HG03097 (cell line): ENCODE results near the gene UBE2V1.
"Not testable (repeated sequence)": the region's sequence is repeated elsewhere in the genome, so short reads cannot be mapped to it uniquely, and the experiment has no call there.

ENCODE experiments used
- ATAC-seq: cut with Tn5 transposase; IDR thresholded peaks from one replicate; pipeline ENCODE4 v1.9.1; 2021; ENCODE audit not compliant: unreplicated experiment, low FRiP score

UBE2V1 gene

DNA sequence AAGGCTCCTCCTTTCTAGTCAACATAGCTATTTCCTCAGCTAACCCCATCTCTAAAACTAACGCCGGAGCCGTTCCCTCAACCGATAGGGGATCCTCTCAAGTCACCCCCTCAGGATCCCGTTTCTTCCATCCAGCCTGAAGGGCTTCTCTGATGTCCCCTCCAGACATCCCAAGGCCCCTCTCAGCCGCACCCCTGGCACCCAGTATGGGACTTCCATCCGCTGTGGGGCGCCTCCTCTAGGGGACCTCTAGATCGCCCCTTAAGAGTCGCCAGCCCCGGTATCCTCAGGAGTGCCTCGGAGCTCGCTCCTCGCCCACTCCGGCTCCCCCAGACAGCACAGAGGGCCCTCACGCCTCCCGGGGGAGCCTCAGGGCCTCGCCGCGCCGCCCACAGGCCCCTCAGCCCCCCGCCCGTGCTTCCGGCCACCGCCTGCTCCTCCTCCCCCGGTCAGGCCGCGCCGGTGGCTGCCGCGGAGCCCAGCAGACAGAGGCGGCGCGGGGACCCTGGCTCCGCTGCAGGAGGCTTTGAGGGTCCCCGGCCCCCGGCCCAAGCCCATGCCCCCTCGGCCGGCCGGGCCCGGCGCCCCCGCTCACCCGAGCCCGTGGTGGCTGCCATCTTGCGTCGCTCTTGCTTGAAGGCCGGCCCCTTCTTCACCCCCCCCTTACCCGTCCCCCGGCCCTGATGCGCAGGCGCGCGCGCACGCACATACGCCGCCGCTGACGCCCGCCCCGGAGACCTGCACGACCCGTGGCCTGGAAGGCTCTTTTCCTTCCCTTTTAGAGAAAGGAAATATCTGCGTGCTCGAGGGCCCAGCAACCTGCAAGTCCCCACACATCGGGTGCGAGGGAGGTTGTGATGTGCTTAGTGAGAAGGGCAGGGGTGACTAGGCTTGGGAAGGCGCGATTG lies at the start of gene UBE2V1:
UBE2V1 (minus strand) TSS at position 639 of the 908 bp plus-strand sequence; CDS start at position 617, 22 bp downstream.
- ATAC-seq, result peak; percentile 31

DNA sequence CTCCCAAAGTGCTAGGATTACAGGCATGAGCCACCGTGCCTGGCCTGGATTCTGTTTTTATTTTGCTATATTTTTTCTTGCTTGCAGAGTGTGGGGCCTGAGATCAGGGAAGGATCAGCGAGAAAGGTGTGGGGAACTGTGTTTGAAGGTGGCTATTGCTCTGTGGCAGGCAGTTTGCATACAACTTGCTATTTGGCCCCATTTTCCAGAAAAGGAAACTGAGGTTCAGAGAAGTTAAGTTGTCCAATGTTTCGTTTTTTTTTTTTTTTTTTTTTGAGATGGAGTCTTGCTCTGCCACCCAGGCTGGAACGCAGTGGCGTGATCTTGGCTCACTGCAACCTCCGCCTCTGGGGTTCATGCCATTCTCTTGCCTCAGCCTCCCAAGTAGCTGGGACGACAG lies 48.5 kb upstream of the UBE2V1 start:
- ATAC-seq, result not testable (repeated sequence)

DNA sequence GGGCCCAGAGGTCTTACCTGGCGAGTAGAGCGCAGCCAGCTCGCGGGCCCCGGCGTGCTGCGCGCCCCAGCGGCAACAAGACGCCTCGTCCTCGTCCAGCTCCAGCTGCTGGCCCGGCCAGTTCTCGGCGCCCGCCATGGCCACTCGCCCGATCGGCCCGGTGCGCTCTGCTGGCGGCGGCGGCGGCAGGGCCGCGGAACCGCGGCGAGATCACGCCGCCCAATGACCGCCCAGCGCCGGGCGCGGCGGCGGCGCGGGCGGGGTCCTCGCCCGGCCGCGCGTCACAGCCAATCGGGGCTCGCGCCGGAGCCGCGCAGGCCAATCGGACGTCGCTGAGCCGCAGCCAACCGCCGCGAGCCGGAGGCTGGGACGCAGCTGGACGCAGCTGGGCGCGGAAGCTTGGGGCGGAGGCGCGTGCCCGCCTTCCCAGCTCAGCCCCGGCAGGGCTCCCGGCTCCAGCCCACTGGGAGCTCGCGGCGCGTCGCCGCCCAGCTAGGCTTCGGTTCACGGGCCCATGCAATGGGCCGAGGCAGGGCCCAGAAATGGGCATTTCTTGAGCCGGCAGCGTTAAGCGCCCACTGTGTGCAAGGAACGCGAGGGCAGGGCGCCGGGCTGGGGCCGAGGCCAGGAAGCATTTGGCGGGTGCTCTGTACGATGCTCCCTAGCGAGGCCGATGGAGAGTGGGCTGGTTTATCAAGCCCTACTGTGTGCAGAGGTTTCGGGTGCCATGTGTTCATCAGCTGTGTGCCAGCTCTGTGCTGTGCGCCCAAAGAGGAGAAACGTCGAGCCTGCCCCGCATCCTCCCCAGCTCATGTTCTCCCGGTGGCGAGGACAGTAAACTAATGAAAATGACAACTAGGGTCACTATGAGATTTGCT lies 40.8 kb upstream of the UBE2V1 start, which contains the start of gene PEDS1:
PEDS1 (minus strand) TSS at position 224 of the 878 bp plus-strand sequence; CDS start at position 138, 86 bp downstream.
- ATAC-seq, result peak; percentile 92

DNA sequence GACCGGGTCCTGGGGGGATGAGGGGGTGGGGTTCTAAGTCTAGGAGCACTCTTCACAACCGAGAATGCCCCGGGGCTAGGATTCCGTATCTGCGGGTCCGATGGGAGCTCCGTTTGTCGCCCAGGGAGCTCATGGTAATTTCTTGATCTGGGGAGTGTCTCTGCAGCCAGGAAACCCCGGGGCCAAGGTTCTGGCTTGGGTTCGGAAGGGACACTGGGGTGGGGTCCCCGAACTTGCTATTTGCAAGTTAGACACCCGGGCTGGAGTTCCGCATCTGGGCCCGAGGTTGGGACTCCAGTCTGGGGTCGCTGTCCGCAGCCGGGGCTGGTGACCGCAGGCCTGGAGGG lies 40.2 kb upstream of the UBE2V1 start:
- no peak for ATAC-seq

DNA sequence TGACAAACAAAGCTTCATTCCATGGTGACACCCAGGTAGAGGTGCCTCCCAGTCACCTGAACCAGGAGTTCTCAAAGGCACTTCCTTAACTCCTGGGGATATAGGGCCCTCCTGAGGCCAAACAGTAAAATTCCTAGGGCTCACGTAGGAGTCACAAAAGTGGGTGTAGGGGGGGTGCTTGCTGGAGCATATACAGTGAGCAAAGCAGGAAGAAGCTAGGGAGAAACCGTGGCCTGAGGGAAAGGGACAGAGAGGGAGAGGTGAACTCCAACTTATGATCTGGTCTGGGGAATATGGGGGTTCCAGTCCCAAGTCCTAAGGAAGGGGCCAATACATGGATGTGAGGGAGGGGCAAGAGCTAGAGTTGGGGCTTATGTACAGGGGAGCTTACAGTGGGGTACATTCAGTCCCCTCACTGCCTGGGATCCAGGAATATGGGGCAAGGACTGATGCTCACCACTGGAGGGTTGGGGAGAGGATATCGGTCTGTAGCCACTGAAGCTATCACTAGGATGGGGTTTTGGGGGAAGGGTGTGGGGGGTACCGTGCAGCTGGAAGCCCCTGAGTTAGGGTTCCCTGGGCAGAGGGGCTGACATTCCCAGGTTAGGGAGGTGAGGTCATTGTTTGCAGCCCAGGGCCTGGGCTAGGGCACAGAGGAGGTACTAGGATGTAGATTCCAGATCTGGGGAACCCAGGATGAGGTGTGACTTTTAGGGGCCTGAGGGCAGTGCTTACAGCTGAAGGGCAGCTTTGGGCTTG lies 39.6 kb upstream of the UBE2V1 start:
- no peak for ATAC-seq

DNA sequence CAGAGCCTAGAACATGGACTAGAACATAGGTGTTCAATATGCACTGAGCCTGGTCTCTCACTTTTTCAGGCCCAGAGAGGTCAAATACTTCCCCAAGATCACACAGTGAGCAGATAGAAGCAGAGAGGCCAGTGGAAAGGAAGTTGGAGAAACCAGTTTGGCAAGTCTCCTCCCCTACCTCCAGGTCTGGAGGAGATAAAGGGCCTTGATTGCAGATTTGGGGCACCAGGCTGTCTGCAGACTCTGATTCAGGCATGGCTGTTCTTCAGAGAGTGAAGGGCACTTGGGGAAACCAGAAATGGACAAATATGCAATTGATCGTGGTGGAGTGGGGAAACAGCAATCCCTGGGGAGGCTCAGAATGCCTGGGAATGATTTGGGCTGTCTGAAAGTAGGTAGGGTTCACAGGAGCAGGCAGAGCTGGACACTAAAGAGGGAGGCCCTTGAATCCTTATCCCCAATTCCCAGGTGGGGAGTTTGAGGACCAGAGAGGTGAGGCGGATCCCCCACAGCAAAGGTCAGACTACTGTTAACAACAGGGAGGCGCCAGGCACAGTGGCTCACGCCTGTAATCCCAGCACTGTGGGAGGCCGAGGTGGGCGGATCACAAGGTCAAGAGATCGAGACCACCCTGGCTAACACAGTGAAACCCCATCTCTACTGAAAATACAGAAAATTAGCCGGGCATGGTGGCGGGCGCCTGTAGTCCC lies 38.2 kb upstream of the UBE2V1 start:
- ATAC-seq, result no peak

DNA sequence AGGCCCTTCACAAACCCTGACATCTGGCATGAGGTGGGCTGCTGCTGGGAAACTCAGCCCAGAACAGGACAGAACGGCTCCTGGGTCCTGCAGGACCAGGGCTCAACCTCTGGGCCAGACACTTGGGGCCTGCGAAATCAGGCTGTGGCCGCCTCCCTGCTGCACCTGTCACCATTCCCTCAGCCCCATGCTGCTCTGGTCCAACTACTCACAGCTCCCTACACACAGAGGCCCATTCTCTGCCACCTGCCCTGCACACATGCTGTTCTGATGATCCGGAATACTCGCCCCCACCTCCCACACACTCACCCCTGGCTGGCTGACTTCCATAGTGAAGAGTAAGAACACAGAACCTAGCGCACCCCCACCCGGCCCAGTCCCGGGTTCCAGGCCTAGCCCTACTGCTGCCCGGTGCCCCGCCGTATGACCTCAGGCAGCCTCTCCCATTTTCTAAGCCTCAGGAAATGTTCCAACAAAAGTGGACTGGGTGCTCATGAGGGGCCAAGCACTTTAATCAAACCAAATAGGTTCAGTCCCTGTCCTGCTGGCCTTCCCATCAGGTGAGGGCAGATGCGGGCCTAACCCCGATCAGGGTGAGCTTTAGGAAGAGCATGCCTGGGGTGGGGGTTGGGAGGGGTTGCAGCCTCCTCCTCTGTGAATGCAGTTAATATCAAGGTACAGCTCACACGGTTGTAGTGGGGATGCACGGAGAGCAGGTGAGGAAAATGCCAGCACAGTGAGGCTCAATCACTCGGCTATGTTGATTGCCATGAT lies 36.7 kb upstream of the UBE2V1 start:
- no peak for ATAC-seq

DNA sequence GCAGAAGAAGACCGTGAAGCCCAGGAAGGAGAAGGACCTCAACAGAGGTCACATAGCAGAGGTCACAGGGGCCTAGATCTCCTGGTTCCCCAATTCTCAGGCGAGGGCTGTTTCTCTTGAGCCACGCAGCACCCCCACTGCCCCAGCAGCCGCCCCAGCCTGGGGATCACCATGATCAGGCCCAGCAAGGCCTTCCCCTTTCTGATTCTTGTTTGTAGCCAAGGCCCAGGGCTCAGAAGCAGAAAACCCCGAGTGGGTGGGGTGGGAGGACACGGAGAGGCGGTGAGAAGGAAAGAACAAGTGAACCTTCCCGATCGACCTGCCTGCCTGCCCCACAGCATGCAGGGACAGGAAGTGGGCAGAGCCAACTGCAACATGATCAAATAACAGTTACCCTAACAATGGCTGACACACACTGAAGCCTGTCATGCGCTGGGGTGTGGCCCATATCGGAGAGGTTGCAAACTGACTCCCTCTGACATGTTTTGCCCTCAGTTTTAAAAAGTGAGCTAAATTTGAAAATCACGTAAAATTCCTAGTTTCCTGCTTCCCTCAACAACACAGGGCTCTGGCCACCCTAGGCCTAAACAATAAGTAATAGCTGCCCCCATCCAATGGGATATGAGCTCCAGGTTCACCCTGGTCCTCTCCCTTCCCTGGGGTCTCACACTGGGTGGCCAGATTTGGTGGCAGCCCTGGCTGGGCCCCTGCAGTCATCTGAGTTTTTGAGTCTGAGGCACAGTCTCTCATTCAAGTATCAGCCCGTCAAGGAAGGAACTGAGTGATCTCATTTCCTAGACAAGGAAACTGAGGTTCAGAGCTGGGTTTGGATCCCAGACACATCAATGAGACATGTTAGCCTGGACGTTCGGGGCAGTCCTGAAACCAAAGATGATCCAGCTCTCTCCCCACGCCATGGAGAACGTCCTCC lies 34.0 kb upstream of the UBE2V1 start:
- ATAC-seq, result peak; percentile 44

DNA sequence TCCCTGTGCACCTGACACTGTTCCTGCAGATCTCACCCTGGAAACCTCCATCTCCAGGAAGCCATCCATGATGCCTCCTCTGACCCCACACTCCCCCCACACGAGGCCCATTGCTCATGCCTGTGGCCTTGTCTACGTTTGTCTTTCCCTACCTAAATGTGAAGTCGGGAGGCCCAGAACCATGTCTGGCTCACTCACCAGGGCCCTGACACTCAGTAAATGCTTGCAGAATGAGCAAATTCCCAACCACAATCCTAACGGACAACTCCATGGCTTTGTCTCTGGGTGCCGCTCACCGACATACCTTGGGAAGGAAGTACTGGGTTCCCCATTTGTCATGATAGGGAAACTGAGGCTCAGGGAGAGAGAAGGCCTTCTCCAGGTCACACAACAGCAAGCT lies 33.3 kb upstream of the UBE2V1 start:
- no peak for ATAC-seq

DNA sequence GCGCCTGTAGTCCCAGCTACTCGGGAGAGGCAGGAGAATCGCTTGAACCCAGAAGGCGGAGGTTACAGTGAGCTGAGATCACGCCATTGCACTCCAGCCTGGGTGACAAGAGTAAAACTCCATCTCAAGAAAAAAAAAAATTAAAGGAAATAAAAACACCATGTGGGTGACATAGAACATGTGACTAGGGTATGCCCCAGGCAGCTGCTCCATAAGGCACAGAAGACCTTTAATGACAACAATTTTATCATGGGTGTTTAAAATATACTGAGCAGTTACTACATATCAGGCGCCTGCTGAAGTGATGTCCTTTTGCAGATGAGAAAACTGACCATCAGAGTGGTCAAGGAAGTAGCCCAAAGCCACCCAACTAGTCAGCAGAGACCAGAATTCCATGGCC lies 32.6 kb upstream of the UBE2V1 start:
- no peak for ATAC-seq

DNA sequence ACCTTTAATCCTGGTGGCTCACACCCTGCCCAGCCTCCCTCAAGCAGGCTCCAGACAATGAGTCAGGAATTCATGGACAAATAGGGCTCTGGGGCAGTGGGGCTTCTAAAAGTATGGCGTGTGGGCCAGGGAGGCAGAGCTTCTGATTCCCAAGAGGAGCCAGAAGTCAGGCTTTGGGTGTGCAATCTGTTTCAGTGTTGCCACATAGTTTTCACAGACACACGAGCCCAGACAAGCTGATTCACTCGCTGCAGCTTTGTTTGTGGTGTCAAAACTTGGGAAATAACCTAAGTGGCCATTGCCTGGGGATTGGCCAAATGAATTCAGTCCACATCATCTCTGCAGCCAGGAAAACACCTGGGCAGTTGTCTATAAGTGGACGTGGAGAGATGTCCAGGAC lies 31.4 kb upstream of the UBE2V1 start:
- ATAC-seq, result no peak

DNA sequence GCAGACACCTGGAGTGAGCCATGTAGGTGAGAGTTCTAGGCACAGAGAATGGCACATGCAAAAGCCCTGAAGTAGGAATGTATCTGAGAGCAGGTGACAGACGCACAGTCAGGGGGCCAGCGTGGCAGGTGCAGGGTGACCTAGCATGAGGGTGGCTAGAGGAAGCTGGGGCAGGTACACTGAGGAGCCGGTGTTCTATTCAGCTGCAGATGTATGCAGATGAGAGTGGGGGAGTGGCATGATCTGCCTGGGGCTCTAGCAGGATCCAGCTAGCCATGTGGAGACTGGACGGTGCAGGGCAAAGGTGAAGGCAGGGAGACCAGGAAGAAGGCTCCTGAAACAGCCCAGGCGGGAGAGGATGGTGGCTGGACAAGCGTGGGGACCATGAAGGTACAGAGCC lies 29.9 kb upstream of the UBE2V1 start:
- ATAC-seq, result no peak

DNA sequence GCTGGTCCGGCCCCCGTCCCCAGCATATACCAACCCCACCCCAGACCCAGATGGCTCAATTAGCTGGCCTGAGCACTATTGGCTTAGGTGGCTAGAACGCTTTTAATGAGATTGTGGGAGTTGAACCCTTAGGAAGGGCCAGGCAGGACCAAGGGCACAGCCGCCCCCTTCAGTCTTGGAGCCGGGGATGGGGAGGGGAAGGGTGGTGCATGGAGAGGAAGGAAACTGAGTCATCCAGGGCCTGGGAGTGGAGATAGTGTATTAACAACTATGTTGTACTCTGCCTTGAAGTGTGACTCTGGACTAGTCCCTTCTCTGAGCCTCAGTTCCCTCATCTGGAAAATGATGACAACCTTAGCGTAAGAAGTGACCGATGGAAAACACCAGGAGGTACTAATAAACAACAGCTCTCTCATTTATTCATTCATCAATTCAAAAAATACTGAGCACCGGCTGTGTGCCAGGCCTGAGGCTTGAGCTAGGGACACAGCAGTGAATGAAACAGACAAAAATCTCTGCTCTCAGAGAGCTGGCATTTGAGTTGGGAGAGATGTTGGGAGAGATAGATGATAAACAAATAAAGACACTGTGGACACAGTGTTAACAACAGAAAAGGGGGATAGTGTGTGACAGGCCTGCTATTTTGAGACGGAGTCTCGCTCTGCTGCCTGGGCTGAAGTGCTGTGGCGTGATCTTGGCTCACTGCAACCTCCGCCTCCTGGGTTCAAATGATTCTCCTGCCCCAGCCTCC lies 29.0 kb upstream of the UBE2V1 start:
- ATAC-seq, result no peak

DNA sequence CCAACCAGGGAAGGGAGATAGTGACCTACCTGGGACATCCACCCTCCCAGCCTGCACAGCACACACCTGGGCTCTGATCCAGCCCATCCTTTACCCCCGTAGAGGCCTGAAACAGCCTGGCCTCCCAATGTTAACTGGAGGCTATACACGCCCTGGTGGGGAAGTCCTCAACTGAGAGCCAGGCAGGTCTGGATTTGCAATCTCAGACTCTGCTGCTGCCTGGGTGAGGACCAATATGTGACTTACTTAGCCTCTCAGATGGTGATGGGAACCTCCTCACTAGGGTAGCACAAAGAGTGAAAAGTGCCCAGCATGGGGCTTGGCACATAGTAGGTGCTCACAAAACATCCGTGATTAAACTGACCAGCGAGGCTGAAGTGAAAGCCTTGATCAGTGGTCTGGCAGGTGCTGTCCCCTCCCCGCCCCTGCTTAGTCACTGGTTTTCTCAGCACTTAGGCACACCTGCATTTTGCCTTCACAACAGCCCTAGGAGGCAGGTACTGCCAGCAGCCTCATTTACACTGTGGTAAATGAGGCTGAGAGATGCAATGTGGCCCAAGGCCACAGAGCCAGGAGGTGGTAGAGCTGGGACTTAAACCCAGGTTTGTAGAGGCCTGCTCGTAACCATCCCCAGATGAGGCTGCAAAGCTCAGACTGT lies 28.2 kb upstream of the UBE2V1 start:
- no peak for ATAC-seq

DNA sequence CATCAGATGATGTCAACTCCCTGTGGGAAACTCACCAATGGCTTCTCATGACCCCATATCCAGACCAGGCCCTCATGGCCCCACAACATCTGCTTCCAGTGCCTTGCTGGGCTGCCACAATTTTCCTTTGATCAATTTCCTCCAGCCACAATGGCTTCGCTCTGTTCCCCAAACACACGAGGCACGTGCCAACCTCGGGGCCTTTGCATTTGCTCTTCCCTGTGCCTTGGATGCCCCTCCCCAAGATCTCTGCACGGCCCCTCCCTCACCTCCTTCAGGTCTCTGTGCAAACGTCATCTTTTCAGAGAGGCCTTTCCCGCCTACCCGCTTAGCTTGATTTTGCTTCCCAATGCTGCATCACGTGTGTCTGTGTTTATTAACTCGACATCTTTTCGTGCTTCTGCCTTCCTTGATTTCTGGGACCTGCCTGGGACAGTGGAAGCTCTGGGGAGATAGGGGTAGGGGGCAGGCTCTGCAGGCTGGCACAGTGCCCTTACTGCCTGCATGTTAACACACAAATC lies 27.4 kb upstream of the UBE2V1 start:
- no peak for ATAC-seq

DNA sequence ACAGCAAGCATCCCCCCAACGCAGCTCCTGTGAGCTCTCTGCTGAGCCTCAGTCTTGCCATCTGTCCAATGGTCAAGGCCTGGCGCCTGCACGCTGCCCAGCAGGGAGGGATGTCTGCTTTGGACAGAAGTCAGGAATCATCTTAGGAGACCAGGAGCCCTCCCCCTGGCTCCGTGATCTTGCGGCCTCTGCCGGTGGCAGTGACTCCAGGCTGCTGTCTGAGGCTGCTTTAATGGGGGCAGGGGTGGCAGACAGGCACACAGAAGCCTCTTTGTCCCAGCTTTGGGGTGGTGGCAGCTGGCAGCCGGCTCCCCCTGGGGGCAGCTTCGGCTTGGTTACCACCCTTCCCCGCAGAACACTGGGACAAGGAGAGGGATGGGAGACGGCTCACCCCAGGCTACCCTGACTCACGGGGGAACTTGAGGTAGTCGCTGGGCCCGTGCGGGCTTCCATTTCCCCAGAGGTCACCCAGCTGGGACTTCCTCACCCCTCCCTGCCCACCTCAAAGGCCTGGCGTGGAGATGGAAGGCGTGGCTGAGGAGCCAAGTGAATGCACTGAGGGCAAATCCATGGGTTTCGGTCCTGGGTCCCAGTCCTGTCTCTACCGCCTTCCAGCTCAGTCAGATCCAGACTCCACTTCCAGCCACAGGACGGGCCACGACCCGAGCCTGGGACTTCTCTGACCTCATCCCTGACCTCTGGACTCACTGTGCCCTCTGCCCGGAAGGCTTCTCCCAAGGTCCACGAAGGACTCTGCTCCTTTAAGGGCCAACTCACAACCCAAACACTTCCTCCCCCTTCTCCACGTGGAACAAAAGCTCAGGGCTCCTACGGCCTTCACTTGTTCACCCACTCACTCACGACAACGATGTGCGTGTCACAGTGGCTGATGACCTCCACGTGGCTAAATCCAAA lies 25.8 kb upstream of the UBE2V1 start:
- ATAC-seq, result no peak
